CD4-positive, CD25-positive, alpha-beta regulatory T cell (primary cell): ENCODE measurements around the gene SLC2A6. TPM values are rescaled to one million over a fixed set of nuclear protein-coding genes. Genes with fewer than 3 reads are reported as not detected.

Experiments
- ATAC-seq, 2 donors: fragments of 150-1000 bp; cut with Tn5 transposase; one replicate each; pipeline ENCODE4 v1.10.0; 2021; ENCODE audit warnings: low read depth in 2 of 2, moderate number of reproducible peaks in 2 of 2, moderate library complexity in 1 of 2
- DNase-seq, 3 donors: peaks; one replicate each; pipeline versions ENCODE4 v3.0.0 to v3.0.0-alpha.2; 2012 to 2022; ENCODE audit warnings: mixed read lengths in 1 of 3
- H3K27ac ChIP-seq: one replicate; pipeline ENCODE4 v1.7.0; 2013; ENCODE audit warnings: mild to moderate bottlenecking, low read length; ENCODE audit not compliant: insufficient read depth, poor library complexity, severe bottlenecking
- H3K27me3 ChIP-seq: one replicate; pipeline ENCODE4 v1.7.0; 2013; ENCODE audit warnings: low read length; ENCODE audit not compliant: control insufficient read depth, insufficient read depth
- H3K36me3 ChIP-seq: one replicate; pipeline ENCODE4 v1.7.0; 2013; ENCODE audit warnings: mild to moderate bottlenecking, low read length, moderate library complexity; ENCODE audit not compliant: control insufficient read depth, insufficient read depth
- H3K4me1 ChIP-seq: 2 replicates; pipeline ENCODE4 v1.7.0; 2013; ENCODE audit warnings: mild to moderate bottlenecking, low read length; ENCODE audit not compliant: insufficient read depth, control insufficient read depth, poor library complexity, severe bottlenecking
- H3K4me3 ChIP-seq: one replicate; pipeline ENCODE4 v1.7.0; 2013; ENCODE audit warnings: low read depth, mild to moderate bottlenecking, low read length, moderate library complexity
- H3K9me3 ChIP-seq, 2 experiments: 1 replicate in 1 of 2; 2 replicates in 1 of 2; pipeline ENCODE4 v1.7.0; 2013; ENCODE audit warnings: low read length in 2 of 2, mild to moderate bottlenecking in 1 of 2, moderate library complexity in 1 of 2; ENCODE audit not compliant: control insufficient read depth in 2 of 2
- H3K27ac Mint-ChIP-seq, 3 donors: one replicate each; pipeline ENCODE4 v1.8.0; 2020 to 2022; ENCODE audit warnings: mild to moderate bottlenecking in 3 of 3, mixed read lengths in 3 of 3, moderate library complexity in 2 of 3
- H3K27me3 Mint-ChIP-seq: one replicate; pipeline ENCODE4 v1.8.0; 2022; ENCODE audit warnings: mild to moderate bottlenecking, mixed read lengths
- H3K36me3 Mint-ChIP-seq: one replicate; pipeline ENCODE4 v1.8.0; 2020; ENCODE audit warnings: mixed read lengths
- H3K4me1 Mint-ChIP-seq, 4 donors: one replicate each; pipeline ENCODE4 v1.8.0; 2020 to 2022; ENCODE audit warnings: mixed read lengths in 4 of 4, mild to moderate bottlenecking in 1 of 4
- H3K4me3 Mint-ChIP-seq, 4 donors: one replicate each; pipeline ENCODE4 v1.8.0; 2020 to 2022; ENCODE audit warnings: mild to moderate bottlenecking in 4 of 4, mixed read lengths in 4 of 4, moderate library complexity in 3 of 4
- H3K9me3 Mint-ChIP-seq, 7 donors: one replicate each; pipeline ENCODE4 v1.8.0; 2020 to 2022; ENCODE audit warnings: mixed read lengths in 7 of 7, mild to moderate bottlenecking in 3 of 7, moderate library complexity in 2 of 7
- polyA plus RNA-seq, 4 donors: library from polyadenylated mRNA; unstranded; fragments of 300-500 nt; fragmentation: Illumina TruSeq; gene quantifications; one replicate each; pipeline ENCODE4 v1.2.3, GENCODE V29; 2021
- total RNA-seq: library from RNA; stranded (reverse); gene quantifications from one replicate; pipeline ENCODE4 v1.2.3, GENCODE V29; 2022

SLC2A6 gene
- total and polyA plus RNA-seq, 5 donors from 2014 or later = 0.63 to 2.2 (median 1.8) TPM

DNA sequence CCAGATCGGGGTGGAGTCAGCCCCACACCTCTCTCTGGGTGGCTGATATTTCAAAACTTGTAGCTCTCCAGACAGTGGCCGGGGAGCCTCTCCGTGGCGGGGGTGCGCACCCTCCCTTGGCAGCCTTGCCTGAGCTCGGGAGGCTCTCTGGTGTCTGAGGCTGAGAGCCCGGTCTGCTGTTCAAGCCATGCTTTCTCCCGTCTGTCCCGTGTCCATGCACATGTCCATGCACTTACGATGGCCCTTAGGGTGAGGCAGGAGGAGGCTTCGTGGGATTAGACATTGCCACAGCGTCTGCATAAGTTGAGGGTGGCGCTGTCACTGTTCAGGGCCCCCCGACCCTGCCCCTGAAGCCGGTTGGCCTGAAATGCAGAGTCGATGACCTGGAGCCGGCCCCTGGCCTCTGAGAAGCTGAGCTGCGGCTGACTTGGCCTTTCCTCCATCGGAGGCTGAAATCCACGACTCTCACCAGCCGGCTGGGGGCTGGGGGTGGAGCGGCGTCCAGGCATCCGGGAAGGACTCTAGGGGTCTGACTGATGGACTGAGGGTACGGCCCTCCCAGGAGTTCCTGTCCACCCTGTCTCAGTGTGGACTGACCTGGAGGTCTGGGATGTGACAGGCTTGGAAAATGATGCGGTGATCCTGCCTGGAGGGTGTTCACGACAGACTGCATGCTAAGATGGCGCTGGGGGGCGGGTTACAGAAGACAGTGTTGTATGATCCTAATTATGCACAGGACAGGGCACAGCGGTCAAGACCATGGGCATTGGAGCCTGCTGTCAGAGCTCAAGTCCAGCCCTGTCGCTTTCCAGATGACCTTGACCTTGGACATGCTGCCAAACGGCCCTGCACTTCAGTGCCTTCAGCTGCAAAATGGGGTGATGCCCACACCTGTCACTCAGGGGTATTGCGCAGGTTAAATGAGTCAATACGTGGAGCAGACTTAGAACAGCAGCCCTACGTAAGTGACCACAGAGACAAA is 18.3 kb upstream of the SLC2A6 start:
- H3K36me3 ChIP-seq = no peaks in the 10 kb centered on the region
- peaks cover 11 to 12% of the 10 kb centered on the region in 2 experiments for H3K9me3 ChIP-seq
- H3K4me3 ChIP-seq = no peak overlapping the region
- no peaks in the 10 kb centered on the region for H3K4me1 Mint-ChIP-seq
- ATAC-seq = no peak
- H3K27me3 Mint-ChIP-seq = peaks cover 3% of the 10 kb centered on the region
- no peak overlapping the region for H3K4me3 Mint-ChIP-seq
- no peak overlapping the region for H3K27ac ChIP-seq
- H3K4me1 ChIP-seq = no peaks in the 10 kb centered on the region
- no peaks in the 10 kb centered on the region for H3K27me3 ChIP-seq
- H3K27ac Mint-ChIP-seq = no peak overlapping the region
- DNase-seq = no peak
- peaks cover under 1% of the 10 kb centered on the region for H3K36me3 Mint-ChIP-seq
- H3K9me3 Mint-ChIP-seq = peaks cover 0 to 11% (median 3%) of the 10 kb centered on the region in 7 donors

DNA sequence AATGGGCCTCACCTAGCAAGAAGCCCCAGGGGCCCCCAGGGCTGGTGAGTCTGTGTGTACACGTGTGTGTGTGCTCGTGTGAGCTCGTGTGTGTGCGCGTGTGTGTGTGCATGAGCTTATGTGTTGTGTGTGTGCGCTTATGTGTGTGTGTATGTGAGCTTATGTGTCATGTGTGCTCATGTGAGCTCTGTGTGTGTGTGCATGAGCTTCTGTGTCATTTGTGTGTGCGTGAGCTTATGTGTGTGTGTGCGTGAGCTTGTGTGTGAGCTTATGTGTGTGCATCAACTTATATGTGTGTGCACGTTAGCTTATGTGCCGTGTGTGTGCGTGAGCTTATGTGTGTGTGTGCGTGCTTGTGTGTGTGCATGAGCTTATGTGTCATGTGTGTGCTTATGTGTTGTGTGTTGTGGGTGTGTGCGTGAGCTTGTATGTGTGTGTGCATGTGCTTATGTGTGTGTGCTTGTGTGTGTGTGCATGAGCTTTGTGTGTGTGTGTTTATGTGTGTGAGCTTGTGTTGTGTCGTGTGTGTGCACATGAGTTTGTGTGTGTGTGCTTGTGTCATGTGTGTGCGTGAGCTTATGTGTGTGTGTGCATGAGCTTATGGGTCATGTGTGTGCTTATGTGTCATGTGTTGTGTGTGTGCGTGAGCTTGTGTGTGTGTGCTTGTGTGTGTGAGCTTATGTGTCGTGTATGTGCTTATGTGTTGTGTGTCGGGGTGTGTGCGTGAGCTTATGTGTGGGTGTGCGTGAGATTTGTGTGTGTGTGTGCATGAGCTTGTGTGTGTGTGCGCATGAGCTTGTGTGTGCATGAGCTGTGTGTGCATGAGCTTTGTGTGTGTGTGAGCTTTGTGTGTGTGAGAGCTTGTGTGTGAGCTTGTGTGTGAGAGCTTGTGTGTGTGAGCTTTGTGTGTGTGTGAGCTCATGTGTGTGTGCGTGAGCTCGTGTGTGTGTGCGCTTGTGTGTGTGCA is 16.7 kb upstream of the SLC2A6 start:
- no peaks in the 10 kb centered on the region for H3K36me3 Mint-ChIP-seq
- H3K27me3 Mint-ChIP-seq = no peaks in the 10 kb centered on the region
- Histone ChIP-seq H3K27me3 (no peaks in the 10 kb centered on the region), H3K9me3 (no peaks in the 10 kb centered on the region), H3K27ac (no peak overlapping the region), H3K4me3 (no peak overlapping the region), H3K36me3 (no peaks in the 10 kb centered on the region), H3K4me1 (no peaks in the 10 kb centered on the region)
- DNase-seq (no peak), ATAC-seq (no peak)
- H3K4me3 Mint-ChIP-seq = no peak overlapping the region
- H3K9me3 Mint-ChIP-seq = peaks cover 0 to 1% (median 0%) of the 10 kb centered on the region in 7 donors
- H3K4me1 Mint-ChIP-seq = no peaks in the 10 kb centered on the region
- H3K27ac Mint-ChIP-seq = no peak overlapping the region

DNA sequence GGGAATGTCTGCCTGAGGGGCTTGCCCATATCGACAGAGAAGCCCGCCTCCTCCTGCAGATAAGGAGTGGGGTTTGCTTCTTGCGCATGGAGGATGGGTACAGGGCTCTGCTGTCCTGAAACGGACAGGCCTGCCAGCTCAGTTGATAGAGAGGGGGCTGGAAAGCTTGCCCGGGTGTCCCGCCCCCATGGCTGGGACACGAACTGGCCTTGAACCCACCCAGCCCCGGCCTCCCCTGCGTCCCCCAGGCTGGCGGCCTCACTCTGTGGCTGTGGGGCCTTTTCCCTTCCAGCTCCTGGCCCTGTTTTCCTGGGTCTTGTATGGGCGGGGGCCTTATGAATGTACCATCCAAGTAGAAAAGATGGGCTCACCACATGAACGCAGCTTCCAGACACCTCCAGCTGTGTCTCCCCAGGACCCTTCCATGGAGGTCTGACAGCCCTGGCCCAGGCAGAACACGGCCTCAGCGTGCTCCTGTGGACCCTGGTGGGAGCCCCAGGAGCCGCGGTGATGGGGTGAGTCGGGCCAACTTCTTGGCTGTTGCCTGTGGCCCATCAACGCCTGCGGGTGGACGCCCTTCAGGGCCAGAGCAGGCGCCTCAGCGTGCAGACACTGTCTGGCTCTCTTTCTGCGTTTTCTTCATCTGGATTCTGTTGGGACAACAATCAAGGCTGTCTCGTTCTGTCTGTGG is 15.9 kb upstream of the SLC2A6 start:
- Mint-ChIP-seq H3K4me1 (no peaks in the 10 kb centered on the region), H3K36me3 (no peaks in the 10 kb centered on the region), H3K4me3 (no peak overlapping the region), H3K9me3 (peaks cover 0 to 1% (median 0%) of the 10 kb centered on the region in 7 donors), H3K27ac (no peak overlapping the region), H3K27me3 (no peaks in the 10 kb centered on the region)
- no peak overlapping the region for H3K27ac ChIP-seq
- no peaks in the 10 kb centered on the region for H3K4me1 ChIP-seq
- ATAC-seq (no peak), DNase-seq (no peak)
- H3K9me3 ChIP-seq = no peaks in the 10 kb centered on the region
- no peaks in the 10 kb centered on the region for H3K36me3 ChIP-seq
- H3K27me3 ChIP-seq = no peaks in the 10 kb centered on the region
- no peak overlapping the region for H3K4me3 ChIP-seq

DNA sequence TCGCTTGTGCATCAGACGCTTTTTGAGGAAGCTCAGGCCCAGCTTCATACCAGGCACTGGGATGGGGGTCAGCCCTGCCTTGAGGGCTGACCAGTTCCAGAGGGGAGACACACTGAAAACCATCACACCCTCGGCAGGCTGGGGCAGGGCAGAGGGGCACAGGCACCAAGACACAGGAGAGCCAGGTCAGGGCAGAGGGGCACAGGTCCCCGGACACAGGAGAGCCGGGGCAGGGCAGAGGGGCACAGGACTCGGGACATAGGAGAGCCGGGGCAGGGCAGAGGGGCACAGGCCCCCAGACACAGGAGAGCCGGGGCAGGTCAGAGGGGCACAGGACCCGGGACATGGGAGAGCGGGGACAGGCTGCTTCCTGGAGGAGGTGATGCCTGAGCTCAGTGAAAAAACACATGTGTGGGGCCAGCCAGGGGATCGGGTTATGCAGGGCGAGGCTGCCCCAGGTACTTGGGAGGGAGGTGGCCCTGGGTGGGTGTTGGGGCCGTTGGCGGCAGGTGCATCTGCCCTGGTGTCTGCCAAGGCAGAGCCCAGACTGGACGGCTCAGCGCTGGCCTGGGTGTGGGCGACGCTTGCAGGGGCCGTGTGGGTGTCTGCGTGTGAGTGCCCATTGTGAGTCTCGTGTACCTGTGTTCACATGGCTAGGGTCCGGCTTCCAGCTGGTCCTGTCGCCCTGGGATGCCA is 15.1 kb upstream of the SLC2A6 start:
- Histone ChIP-seq H3K9me3 (no peaks in the 10 kb centered on the region), H3K4me1 (no peaks in the 10 kb centered on the region), H3K27me3 (no peaks in the 10 kb centered on the region), H3K27ac (no peak overlapping the region), H3K4me3 (no peak overlapping the region), H3K36me3 (no peaks in the 10 kb centered on the region)
- no peaks in the 10 kb centered on the region for H3K36me3 Mint-ChIP-seq
- ATAC-seq (no peak), DNase-seq (no peak)
- no peaks in the 10 kb centered on the region for H3K4me1 Mint-ChIP-seq
- no peak overlapping the region for H3K27ac Mint-ChIP-seq
- no peaks in the 10 kb centered on the region for H3K27me3 Mint-ChIP-seq
- H3K4me3 Mint-ChIP-seq = peak overlapping the region in 1 of 4 donors; percentile 47
- peaks cover 0 to 1% (median 0%) of the 10 kb centered on the region in 7 donors for H3K9me3 Mint-ChIP-seq

DNA sequence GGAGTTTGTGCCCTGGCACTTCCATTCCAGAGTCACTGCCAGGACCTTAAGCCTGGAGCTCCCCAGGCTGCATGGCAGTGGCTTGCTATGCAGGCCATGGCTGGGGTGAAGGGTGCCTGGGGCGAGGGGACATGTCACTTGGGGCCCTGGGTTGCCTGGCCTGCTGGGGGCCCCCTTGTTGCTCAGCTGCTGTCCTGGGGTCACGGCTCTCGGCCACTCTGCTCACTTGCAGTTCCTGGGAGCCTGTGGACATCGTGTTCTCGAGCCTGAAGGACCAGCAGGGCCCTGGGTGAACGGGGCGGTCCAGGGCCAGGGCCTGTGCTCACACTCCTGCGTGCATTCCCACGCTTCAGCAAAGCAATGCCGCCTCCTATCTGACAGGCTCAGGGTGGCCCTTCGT is 14.5 kb upstream of the SLC2A6 start:
- Mint-ChIP-seq H3K9me3 (no peaks in the 10 kb centered on the region), H3K27me3 (no peaks in the 10 kb centered on the region), H3K36me3 (no peaks in the 10 kb centered on the region), H3K27ac (no peak overlapping the region), H3K4me3 (no peak overlapping the region), H3K4me1 (no peaks in the 10 kb centered on the region)
- no peaks in the 10 kb centered on the region for H3K36me3 ChIP-seq
- ATAC-seq (no peak), DNase-seq (no peak)
- H3K9me3 ChIP-seq = no peaks in the 10 kb centered on the region
- H3K27me3 ChIP-seq = no peaks in the 10 kb centered on the region
- H3K27ac ChIP-seq = no peak overlapping the region
- H3K4me3 ChIP-seq = no peak overlapping the region
- H3K4me1 ChIP-seq = no peaks in the 10 kb centered on the region

DNA sequence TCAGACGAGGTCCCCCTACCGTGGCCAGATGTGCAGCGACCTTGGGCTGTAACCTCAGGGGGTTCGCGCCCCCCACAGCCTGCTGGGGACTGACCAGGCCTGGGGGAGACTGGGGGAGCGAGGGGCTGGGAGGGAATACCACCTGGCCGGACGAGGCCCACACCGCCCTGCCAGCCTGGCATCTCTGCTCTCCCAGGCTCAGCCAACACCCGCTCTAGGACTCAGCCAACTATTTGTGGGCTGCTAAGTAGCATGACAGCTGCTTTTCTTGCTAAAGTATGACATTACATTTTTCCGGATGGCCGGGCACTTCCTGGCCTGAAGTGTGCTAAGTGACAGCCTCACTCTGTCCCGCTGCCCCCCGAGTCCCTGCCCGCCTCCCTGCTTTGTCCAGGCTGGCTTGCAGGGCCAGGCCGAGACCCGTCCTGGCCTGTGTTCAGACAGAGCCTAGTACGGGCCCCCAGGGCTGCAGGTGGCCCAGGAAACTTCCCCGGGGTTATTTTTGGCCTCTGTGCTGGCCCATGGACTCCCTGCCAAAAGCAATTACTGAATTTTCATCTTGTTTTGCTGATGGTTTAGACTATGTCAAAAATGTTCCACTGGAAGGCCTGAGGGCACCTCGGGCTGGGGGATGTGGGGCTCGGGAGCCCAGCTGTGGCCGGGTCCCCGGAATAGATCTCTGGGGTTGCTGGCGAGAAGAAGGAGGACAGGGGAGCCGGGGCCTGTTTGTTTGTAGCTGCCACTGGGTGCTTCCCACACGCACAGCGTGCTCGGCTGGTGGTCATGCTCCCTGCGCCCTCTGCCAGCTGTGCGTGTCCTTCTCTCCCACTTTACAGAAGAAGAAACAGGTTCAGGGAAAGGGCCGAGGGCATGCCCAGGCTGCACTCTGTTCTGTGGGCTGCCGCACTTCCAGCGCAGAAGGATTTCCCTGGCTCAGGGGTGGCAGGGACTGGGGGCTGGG is 13.4 kb upstream of the SLC2A6 start:
- Histone ChIP-seq H3K27ac (no peak overlapping the region), H3K4me3 (no peak overlapping the region), H3K9me3 (no peaks in the 10 kb centered on the region), H3K27me3 (no peaks in the 10 kb centered on the region), H3K4me1 (no peaks in the 10 kb centered on the region), H3K36me3 (no peaks in the 10 kb centered on the region)
- no peaks in the 10 kb centered on the region for H3K9me3 Mint-ChIP-seq
- H3K27ac Mint-ChIP-seq = no peak overlapping the region
- no peaks in the 10 kb centered on the region for H3K4me1 Mint-ChIP-seq
- DNase-seq (no peak), ATAC-seq (no peak)
- H3K27me3 Mint-ChIP-seq = no peaks in the 10 kb centered on the region
- H3K4me3 Mint-ChIP-seq = no peak overlapping the region
- no peaks in the 10 kb centered on the region for H3K36me3 Mint-ChIP-seq
